B cell (primary cell): Measurements from ENCODE around the gene GTF2IRD1. TPM values are rescaled to one million over a fixed set of nuclear protein-coding genes. Genes with fewer than 3 reads are reported as not detected.
"Not testable (repeated sequence)": the region's sequence is repeated elsewhere in the genome, so short reads cannot be mapped to it uniquely, and the experiment has no call there.

Experiments
- ATAC-seq: fragments of 200-7000 bp; cut with Tn5 transposase; one replicate; pipeline ENCODE4 v1.10.0; 2021; ENCODE audit warnings: low read depth, mild to moderate bottlenecking, moderate number of reproducible peaks, moderate library complexity
- CTCF ChIA-PET: fragments of 350-600 bp; sonication (Branson Sonifier 250); formaldehyde crosslinking; loops from one replicate; lab custom pipeline; 2021; ENCODE audit warnings: antibody characterized with exemption, inconsistent platforms; lab: Charles Lee
- POLR2A ChIA-PET: fragments of 350-600 bp; sonication (Branson Sonifier 250); formaldehyde crosslinking; loops from one replicate; lab custom pipeline; 2021; ENCODE audit warnings: antibody characterized with exemption; lab: Charles Lee
- DNase-seq: peaks from one replicate; pipeline ENCODE4 v3.0.0; 2013
- H2AFZ ChIP-seq: 2 replicates; pipeline ENCODE4 v1.6.1; 2012; ENCODE audit warnings: mild to moderate bottlenecking, low read depth, low read length; ENCODE audit not compliant: insufficient read depth, poor library complexity, severe bottlenecking
- H3K27ac ChIP-seq, 2 donors: 1 replicate in 1 of 2; 2 replicates in 1 of 2; pipeline ENCODE4 v1.5.1; 2012 to 2013; ENCODE audit warnings: low read length in 2 of 2, mild to moderate bottlenecking in 2 of 2, moderate library complexity in 1 of 2
- H3K27me3 ChIP-seq, 4 experiments: fragments of 200-600 bp in 1 of 4; sonication (generic) in 1 of 4; replicated peaks in 1 of 4; 1 replicate in 2 of 4; 2 replicates in 2 of 4; pipeline versions ENCODE4 v1.6.1 to v1.7.0; 2013 to 2016; ENCODE audit warnings: low read length in 3 of 4, mild to moderate bottlenecking in 2 of 4, mixed read lengths in 1 of 4, moderate library complexity in 1 of 4; ENCODE audit not compliant: insufficient read depth in 4 of 4, control insufficient read depth in 3 of 4; ENCODE audit errors: control extremely low read depth in 1 of 4
- H3K36me3 ChIP-seq, 2 experiments: replicated peaks in 1 of 2; 1 replicate in 1 of 2; 2 replicates in 1 of 2; pipeline versions ENCODE4 v1.6.1 to v1.7.1; 2013; ENCODE audit warnings: low read length in 1 of 2; ENCODE audit not compliant: insufficient read depth in 2 of 2, control insufficient read depth in 1 of 2; ENCODE audit errors: control extremely low read depth in 1 of 2, extremely low read depth in 1 of 2
- H3K4me1 ChIP-seq, 2 donors: fragments of 200-600 bp in 1 of 2; sonication (generic) in 1 of 2; 1 replicate in 1 of 2; 2 replicates in 1 of 2; pipeline versions ENCODE4 v1.5.1 to v1.6.1; 2013 to 2017; ENCODE audit warnings: low read length in 2 of 2; ENCODE audit not compliant: control insufficient read depth in 2 of 2, insufficient read depth in 2 of 2
- H3K4me2 ChIP-seq: replicated peaks from 2 replicates; pipeline ENCODE3; 2012; ENCODE audit warnings: mild to moderate bottlenecking, low read depth, low read length; ENCODE audit not compliant: poor library complexity, severe bottlenecking
- H3K4me3 ChIP-seq, 5 experiments: fragments of 200-600 bp in 1 of 5; sonication (generic) in 1 of 5; 1 replicate in 3 of 5; 2 replicates in 2 of 5; pipeline versions ENCODE4 v1.5.1 to v1.7.0; 2011 to 2016; ENCODE audit warnings: low read length in 4 of 5, mild to moderate bottlenecking in 4 of 5, low read depth in 2 of 5, control low read depth in 1 of 5, moderate library complexity in 1 of 5; ENCODE audit not compliant: insufficient read depth in 1 of 5; ENCODE audit errors: control extremely low read depth in 1 of 5, extremely low read depth in 1 of 5
- H3K79me2 ChIP-seq: fragments of 200-600 bp; sonication (generic); one replicate; pipeline ENCODE4 v1.6.0; 2016; ENCODE audit warnings: low read length; ENCODE audit not compliant: control insufficient read depth, insufficient read depth
- H3K9ac ChIP-seq: fragments of 200-600 bp; sonication (generic); 2 replicates; pipeline ENCODE4 v1.6.1; 2017; ENCODE audit warnings: mild to moderate bottlenecking, low read length, moderate library complexity
- H3K9me3 ChIP-seq, 3 donors: one replicate each; pipeline versions ENCODE4 v1.6.1 to v1.7.1; 2013; ENCODE audit warnings: low read length in 2 of 3; ENCODE audit not compliant: control insufficient read depth in 2 of 3, insufficient read depth in 1 of 3; ENCODE audit errors: control extremely low read depth in 1 of 3
- H4K20me1 ChIP-seq: 2 replicates; pipeline ENCODE4 v1.6.0; 2012; ENCODE audit warnings: mild to moderate bottlenecking, low read length; ENCODE audit not compliant: insufficient read depth, control insufficient read depth, poor library complexity, severe bottlenecking
- H3K27ac Mint-ChIP-seq: one replicate; pipeline ENCODE4 v1.8.0; 2021; ENCODE audit warnings: mixed read lengths
- H3K27me3 Mint-ChIP-seq: one replicate; pipeline ENCODE4 v1.8.0; 2021; ENCODE audit warnings: mixed read lengths
- H3K4me1 Mint-ChIP-seq: one replicate; pipeline ENCODE4 v1.8.0; 2021; ENCODE audit warnings: mixed read lengths
- H3K4me3 Mint-ChIP-seq: one replicate; pipeline ENCODE4 v1.8.0; 2021; ENCODE audit warnings: mixed read lengths
- H3K9me3 Mint-ChIP-seq: one replicate; pipeline ENCODE4 v1.8.0; 2022; ENCODE audit warnings: mixed read lengths; ENCODE audit not compliant: insufficient read depth
- CTCF ChIP-seq: fragments of 200-600 bp; IDR thresholded peaks from one replicate; pipeline ENCODE4 v1.8.0; 2022; ENCODE audit warnings: antibody characterized with exemption, mild to moderate bottlenecking
- EZH2 ChIP-seq: IDR thresholded peaks from 2 replicates; pipeline ENCODE4 v1.6.1; 2012; ENCODE audit warnings: borderline replicate concordance, low read depth, mild to moderate bottlenecking, moderate library complexity, low read length; ENCODE audit not compliant: insufficient read depth, poor library complexity, severe bottlenecking
- WGBS: methylation state at CpG from one replicate; pipeline ENCODE4 v1.1.5; 2013; ENCODE audit warnings: missing lambda C conversion rate; ENCODE audit not compliant: insufficient coverage; 5-methylcytosine and 5-hydroxymethylcytosine counted together
- intact Hi-C: fragments of 100-400 bp; cut with micrococcal nuclease; formaldehyde crosslinking; loops from one replicate; pipeline ENCODE4 v1.10.0; 2022
- polyA plus RNA-seq: library from polyadenylated mRNA; depleted of rRNA; stranded (reverse); fragments of >200 nt; gene quantifications from 2 replicates; pipeline ENCODE4 v1.2.3, GENCODE V29; 2012
- total RNA-seq, 2 donors: library from RNA; stranded (reverse); fragments of 120-200 nt in 1 of 2; gene quantifications; 1 replicate in 1 of 2; 2 replicates in 1 of 2; pipeline versions ENCODE4 v1.2.3 to v1.2.4, GENCODE V29; 2013 to 2022

GTF2IRD1 gene
- total and polyA plus RNA-seq, 2 donors (not counting 1 experiment from before 2014, with no cell fraction given) = 0.45 to 2.2 TPM

DNA sequence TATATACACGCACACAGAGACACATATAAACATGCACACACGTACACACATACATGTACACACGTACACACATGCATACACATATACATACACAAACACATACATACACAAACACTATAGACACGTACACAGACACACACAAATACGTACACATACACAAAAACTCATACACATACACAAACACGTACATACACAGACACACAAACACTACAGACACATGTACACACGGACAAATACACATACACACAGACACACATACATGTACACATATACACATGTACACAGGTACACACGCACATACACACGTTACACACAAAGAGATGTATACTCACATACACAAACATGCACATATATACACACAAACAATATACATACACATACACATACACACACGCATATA lies 35.2 kb upstream of the GTF2IRD1 start:
- intact Hi-C loops = no loop called here
- Histone ChIP-seq H3K27ac (no peak overlapping the region), H3K79me2 (no peaks in the 10 kb centered on the region), H2AFZ (no peak overlapping the region), H3K9ac (no peak overlapping the region), H3K4me2 (no peak overlapping the region), H3K27me3 (no peaks in the 10 kb centered on the region), H3K9me3 (no peaks in the 10 kb centered on the region), H3K36me3 (no peaks in the 10 kb centered on the region), H3K4me1 (peaks cover 0 to 6% of the 10 kb centered on the region in 2 donors), H4K20me1 (no peaks in the 10 kb centered on the region), H3K4me3 (no peak overlapping the region)
- no peak overlapping the region for H3K27ac Mint-ChIP-seq
- WGBS = 91% methylated on average over 10 of the region's 10 CpGs
- TF ChIP-seq CTCF = no peak
- no peak for TF ChIP-seq EZH2
- H3K27me3 Mint-ChIP-seq = no peaks in the 10 kb centered on the region
- ChIA-PET POLR2A (no interaction called here), CTCF (interaction anchor here (0.9 to 1.3 kb wide), 6 partner anchors 10 to 620 kb away, joined by 3 to 7 read pairs (median 3); no protein-coding TSS in a partner anchor)
- no peak for ATAC-seq
- H3K4me1 Mint-ChIP-seq = no peaks in the 10 kb centered on the region
- no peaks in the 10 kb centered on the region for H3K9me3 Mint-ChIP-seq
- no peak for DNase-seq
- no peak overlapping the region for H3K4me3 Mint-ChIP-seq

DNA sequence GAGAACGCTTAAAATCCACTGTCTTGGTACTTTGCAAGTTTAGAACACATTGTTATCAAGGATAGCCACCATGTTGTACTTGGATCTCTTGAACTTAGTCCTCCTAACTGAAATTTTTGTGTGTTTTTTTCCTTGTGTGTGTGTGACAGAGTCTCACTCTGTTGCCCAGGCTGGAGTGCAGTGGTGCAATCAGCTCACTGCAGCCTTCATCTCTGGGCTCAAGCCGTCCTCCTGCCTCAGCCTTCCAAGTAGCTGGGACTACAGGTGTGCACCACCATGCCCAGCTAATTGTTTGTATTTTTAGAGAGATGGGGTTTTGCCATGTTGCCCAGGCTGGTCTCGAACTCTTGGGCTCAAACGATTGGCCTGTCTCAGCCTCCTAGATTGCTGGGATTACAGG lies 34.5 kb upstream of the GTF2IRD1 start:
- DNase-seq, H3K4me3 Mint-ChIP-seq, H3K27ac Mint-ChIP-seq, H3K4me1 ChIP-seq, H3K27ac ChIP-seq, H3K4me3 ChIP-seq, H3K36me3 ChIP-seq, H4K20me1 ChIP-seq, H3K27me3 Mint-ChIP-seq, H3K79me2 ChIP-seq, H2AFZ ChIP-seq, H3K9me3 ChIP-seq, H3K27me3 ChIP-seq, ATAC-seq, intact Hi-C loops, POLR2A ChIA-PET, H3K4me2 ChIP-seq, H3K9me3 Mint-ChIP-seq, H3K4me1 Mint-ChIP-seq, H3K9ac ChIP-seq: not testable (repeated sequence)
- 92% methylated on average over 2 of the region's 4 CpGs for WGBS
- CTCF ChIA-PET = interaction anchor here (1.1 to 1.3 kb wide), 3 partner anchors 10 to 619 kb away, joined by 3 read pairs; no protein-coding TSS in a partner anchor
